Activated CD8-positive, alpha-beta memory T cell treated with anti-CD3 and anti-CD28 coated beads, Interleukin-2, amount 50 U/mL, for 48 hours (primary cell): Measurements from ENCODE around the gene SCGB1D2.
"Not testable (repeated sequence)": the region's sequence is repeated elsewhere in the genome, so short reads cannot be mapped to it uniquely, and the experiment has no call there.

Experiments used
- DNase-seq: peaks from one replicate; pipeline ENCODE4 v3.0.0-alpha.2; 2020

Gene SCGB1D2, protein sequence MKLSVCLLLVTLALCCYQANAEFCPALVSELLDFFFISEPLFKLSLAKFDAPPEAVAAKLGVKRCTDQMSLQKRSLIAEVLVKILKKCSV

DNA sequence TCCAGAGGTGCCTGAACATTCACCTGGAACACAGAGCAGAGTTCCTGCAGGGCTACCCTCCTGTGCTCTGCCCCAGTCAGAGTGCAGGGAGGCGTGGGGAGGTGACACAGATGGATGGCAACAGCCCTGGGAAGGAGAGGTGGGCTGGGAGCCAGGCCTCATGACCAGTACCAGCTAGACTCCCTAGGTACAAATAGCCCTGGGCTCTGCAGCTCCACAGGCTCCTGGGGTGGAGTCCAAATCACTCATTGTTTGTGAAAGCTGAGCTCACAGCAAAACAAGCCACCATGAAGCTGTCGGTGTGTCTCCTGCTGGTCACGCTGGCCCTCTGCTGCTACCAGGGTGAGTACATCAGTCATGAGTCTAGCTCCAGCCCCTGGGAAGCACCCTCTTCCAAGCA is at the start of gene SCGB1D2:
TSS of gene SCGB1D2 (plus strand) at position 219 of the 400 bp plus-strand sequence. CDS start at position 288, 69 bp downstream.
- DNase-seq, result no peak

DNA sequence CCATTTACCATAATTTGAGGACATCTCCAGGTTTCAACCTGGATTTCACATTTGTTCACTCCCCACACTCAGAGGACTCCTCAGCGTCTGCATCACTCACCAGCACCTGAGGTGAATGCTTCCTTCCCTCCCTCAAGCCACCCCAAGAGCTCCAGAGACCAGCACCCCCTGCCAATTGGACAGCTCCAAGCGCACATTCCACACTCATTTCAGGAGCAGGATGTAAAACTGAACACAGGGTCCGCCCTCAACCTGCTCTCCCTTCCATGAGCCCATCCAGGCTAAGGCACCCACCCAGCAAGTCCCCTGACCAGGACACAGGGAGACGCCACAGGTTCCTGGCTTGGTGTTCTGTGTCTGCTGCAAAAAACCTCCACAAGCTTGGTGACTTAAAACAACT is 48.1 kb upstream of the SCGB1D2 start:
- DNase-seq, result no peak

DNA sequence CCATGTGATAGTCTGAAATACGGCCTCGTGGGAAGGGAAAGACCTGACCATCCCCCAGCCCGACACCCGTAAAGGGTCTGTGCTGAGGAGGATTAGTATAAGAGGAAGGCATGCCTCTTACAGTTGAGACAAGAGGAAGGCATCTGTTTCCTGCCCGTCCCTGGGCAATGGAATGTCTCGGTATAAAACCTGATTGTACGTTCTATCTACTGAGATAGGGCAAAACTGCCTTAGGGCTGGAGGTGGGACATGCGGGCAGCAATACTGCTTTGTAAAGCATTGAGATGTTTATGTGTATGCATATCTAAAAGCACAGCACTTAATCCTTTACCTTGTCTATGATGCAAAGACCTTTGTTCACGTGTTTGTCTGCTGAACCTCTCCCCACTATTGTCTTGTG is 47.0 kb upstream of the SCGB1D2 start:
- DNase-seq, result not testable (repeated sequence)

DNA sequence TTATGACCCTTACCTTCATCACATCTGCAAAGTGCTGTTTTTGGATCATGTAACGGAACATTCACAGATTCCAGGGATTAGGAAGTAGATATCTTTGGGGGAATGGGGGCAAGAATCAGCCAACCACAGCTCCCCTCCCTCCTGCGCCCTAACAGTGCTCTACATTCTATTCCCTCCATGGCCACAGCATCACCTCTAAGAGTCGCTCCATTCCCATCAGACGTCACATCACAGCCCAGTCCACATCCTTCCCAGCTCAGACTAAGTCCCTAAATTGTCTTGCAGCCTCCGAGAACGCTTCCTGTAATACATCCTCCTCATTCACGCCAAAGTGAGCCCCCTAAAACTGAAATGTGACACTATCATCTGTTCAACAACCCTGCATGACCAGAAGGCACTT is 46.1 kb upstream of the SCGB1D2 start:
- DNase-seq, result no peak

DNA sequence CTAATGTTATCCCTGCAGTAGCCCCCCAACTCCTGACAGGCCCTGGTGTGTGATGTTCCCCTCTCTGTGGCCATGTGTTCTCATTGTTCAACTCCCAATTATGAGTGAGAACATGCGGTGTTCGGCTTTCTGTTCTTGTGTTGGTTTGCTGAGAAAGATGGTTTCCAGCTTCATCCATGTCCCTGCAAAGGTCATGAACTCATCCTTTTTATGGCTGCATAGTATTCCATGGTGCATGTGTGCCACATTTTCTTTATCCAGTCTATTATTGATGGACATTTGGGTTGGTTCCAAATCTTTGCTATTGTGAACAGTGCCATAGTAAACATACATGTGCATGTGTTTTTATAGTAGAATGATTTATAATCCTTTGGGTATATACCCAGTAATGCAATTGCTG is 44.6 kb upstream of the SCGB1D2 start:
- not testable (repeated sequence) for DNase-seq

DNA sequence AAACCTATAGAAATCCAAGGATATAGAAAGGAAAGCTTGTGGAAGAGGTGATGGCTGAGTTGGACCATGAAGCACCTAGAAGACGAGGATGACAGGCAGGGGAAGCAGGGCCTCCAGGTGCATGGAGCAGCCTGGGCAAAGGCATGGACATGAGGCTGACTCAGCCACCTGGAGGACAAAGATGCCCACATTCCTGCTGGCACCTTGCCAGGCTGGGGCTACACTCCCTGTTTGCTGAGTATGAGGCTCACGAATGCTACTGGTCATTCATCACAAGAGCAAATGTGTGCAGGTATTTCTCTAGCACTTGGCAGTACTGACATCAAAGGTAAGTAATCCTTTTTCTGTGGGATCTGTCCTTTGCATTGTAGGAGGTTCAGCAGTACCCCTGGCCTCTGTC is 40.7 kb upstream of the SCGB1D2 start:
- DNase-seq, result no peak

DNA sequence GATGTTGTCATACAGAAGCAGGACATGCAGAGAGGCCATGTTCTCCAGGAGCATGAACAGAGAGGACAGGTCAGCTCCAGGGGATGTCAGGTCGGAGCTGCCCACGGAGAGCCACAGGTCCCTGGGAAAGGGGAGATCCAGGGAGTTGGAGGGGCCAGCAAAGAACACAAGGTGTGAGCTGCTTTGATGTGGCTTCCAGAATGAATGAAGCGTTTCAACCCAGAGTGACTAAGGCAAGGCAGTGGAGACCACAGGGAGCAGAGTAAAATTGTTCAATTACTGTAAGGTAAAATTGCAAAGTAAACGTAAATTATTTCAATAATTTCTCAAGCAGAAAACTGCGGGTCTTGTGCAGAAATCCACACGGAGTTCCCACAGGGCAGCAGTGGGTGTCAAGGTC is 39.1 kb upstream of the SCGB1D2 start:
- no peak for DNase-seq

DNA sequence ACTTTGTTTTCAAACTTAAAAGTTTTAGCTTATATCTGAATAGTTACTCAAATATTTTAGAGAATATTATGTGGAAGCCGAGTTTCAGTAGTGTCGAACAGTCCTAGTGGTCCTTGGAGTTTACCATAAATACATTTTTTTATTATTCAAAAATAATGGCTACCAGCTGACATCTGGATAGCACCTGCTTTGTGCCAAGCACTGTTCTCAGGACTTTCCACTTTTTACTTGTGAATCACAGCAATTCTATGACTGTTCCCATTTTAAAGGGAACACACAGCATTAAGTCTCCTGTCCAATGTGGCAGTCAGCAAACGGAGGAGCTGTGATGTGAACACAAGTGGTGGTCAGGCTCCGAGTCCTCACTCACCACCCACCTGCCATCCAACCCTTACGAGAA is 37.6 kb upstream of the SCGB1D2 start:
- no peak for DNase-seq

DNA sequence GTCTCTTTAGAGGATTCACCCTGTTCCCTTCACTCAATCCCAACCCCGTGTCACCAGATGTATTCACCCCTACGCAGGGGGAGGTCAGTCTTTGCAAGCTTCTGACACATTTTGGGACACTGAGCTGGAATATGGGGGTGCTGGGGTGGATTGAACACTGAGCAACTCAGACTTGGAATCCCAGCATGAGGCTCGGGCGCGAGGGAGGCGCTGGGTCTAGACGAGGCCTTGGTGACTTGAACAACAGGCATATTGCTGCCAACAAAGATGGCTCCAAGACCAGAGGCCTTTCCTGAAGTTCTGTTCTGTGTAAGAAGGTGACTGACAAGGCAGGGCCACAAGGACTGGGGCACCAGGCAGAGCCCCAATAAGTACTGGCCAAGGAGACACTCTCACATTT is 36.6 kb upstream of the SCGB1D2 start:
- no peak for DNase-seq

DNA sequence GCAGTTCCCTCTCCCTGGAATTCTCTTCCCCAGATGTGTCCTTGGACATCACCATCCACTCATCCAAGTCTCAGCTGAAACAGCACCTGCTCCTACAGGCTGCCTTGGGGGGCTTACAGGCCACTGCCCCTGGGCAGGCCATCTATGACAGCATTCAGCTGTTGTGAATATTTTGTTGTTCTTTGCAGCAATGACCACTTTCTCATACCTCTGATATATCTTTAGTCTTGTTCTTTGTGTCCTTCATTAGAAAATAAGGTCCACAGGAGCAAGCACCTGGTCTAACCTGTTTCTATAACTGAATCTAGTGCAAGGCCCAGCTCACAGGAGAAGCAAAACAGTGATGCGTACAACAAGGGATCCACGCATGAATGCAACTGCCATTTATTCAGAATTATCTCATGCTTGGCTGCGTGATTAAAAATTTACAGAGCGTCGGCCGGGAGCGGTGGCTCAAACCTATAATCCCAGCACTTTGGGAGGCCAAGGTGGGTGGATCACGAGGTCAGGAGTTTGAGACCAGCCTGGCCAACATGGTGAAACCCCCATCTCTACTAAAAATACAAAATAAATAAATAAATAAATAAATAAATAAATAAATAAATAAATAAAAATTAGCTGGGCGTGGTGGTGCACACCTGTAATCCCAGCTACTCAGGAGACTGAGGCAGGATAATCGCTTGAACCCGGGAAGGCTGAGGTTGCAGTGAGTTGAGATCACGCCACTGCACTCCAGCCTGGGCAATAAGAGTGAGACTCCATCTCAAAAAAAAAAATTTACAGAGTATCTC is 35.6 kb upstream of the SCGB1D2 start:
- not testable (repeated sequence) for DNase-seq

DNA sequence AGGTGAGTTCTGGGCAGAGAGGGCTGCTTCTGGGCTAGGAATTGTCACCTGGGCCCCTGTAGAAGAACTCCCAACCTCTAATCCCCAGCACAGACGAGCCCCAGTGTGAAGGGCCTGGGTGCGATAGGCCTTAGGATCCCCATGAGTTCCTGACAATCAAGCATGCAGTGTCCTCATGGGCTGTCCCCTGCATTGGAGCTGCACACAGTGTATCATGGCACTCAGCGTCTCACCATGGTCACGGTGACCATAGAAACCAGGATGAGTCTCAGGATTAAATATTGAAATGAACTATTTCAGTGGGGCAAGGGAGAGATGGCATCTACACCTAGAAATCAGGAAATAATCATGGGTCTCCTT is 33.3 kb upstream of the SCGB1D2 start:
- DNase-seq, result no peak

DNA sequence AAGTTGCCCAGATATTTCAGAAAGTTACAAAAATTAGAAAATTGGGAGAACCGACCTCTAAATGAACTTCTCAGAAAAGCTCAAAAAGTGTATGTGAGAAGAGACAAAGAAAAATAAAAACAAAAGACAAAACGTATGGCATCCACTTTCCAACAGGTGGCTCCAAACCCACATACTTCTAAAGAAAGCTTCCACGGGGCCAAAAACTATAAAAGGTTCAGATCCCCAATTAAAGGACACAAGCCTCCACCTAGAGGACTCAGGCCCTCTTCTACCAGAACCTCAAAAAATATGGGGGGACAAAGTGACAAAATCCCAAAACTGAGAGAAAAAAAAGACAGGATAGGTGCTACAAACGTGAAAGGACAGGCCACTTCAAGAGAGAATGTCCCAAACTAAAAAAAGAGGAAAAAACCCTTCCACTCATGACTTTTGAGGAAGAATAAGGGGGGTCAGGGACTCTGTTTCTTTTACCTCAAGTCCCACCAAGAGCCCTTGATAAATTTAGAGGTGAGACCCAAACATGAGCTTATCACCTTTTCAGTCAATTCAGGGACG is 24.8 kb upstream of the SCGB1D2 start:
- no peak for DNase-seq

DNA sequence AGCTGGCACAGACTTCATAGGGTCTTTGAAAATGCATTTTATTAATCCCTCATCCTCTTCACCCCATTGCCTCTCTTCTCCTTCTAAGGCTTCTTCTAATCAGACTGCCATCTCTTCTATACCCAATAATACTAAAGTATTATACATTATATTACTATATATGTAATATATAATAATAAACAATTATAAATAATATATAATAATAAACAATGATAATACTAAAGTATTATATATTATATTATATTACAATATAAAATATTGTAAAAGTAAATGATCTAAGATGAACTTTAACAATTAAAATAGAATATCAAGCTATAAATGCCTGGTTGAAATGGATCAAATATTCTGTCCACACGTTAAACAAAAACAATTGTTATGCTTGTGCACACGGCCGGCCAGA is 20.5 kb upstream of the SCGB1D2 start:
- DNase-seq, result no peak

DNA sequence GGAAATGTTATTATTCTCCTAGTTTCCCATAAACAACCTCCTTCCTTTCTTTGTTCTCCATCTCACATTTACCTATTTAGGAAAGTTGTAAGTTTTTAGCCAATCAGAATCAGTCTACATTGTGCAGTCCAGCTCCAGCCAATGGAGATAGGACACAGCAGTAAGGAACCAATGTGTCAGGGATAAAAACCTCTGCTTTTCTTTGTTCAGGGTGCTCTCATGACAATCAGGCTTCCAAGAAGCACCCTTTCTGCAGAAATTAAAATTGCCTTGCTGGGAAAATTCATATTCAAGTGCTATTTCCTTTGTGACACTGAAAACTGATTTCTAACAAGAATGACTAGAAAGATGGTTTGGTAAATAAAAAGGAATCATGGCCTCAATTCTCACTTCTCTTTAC is 18.9 kb upstream of the SCGB1D2 start:
- no peak for DNase-seq

DNA sequence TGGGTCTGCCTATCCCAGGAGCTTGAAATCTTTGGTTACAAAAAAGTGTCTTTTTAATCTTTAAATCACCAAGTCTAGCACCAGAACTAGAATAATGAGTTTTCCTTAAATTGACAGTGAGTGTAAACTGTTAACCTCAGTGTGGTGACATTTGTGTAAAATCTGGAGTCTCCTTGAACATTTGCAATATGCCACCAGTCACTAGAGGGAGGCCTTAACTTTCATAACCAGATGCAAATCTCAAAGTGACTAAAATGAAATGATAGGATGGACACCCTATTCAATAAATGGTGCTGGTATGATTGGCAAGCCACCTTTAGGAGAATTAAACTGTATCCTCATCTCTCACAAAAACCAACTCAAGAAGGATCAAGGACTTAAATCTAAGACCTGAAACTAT is 8.3 kb upstream of the SCGB1D2 start:
- no peak for DNase-seq

DNA sequence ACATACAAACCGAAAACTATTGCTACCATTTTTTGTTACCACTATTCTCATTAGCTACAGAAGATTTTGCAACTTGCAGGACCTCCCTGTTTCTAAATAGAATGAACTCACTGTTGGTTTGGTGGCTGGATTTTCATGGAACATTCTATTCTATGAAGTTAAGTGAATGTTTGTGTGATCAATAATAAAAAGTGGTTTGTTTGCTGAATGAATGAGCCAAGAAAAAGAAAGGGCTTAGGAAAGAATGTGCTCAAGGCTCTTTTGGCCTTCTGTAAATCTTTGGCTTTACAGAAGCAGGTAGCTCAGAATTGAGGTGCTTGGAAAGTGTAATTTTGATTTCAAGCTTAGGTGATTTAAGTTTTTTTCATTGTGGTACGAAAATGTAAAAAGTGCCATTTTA is 5.9 kb upstream of the SCGB1D2 start:
- DNase-seq, result no peak

DNA sequence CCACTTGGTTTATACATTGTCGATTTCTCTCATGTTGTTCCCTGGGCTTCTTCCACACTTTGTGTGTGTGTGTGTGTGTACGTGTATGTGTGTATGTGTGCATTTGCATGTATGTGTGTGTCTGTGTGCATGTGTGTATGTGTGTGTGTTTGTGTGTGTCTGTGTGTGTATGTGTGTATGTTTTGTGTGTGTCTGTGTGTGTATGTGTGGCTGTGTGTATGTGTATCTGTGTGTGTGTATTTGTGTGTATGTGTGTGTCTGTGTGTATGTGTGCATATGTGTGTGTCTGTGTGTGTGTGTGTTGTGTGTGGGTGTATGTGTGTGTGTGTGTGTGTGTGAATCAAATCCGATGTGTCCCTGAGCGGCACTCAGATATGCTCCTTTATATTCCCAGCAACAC is 4.5 kb upstream of the SCGB1D2 start:
- DNase-seq, result no peak

DNA sequence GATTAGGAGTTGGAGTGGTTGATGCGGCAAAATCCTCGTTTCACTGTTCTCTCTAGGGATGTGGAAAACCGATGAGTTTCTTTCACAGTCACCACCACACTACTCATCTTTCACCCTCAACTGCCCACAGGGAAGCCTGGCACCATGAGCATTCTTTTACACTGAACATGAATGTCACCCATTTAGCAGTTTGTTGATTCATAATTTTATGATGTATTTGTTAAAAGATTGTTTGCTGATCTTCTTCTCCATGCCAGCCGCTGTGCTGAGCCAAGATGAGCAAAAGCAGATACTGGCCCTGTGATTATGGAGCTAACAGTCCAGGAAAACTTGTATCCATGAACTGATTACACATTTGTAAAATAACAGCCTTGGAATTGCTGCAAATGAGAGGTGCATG is 3.9 kb upstream of the SCGB1D2 start:
- DNase-seq, result no peak

DNA sequence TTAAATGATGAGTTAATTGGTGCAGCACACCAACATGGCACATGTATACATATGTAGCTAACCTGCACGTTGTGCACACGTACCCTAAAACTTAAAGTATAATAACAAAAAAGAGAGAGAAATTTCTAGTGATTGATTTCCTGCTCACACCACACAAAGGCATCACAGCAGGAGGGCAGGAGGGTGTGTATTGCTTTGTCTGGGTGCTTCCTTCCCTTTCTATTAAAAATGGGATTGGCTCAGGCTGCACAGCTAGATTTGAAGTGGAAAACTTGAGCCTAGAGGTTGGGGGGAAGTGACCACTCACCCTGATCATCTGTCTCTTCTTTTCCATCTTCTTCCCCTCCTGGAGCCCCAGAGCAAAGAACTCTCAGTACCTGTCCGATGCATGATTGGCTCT is 944 bp upstream of the SCGB1D2 start:
- no peak for DNase-seq

DNA sequence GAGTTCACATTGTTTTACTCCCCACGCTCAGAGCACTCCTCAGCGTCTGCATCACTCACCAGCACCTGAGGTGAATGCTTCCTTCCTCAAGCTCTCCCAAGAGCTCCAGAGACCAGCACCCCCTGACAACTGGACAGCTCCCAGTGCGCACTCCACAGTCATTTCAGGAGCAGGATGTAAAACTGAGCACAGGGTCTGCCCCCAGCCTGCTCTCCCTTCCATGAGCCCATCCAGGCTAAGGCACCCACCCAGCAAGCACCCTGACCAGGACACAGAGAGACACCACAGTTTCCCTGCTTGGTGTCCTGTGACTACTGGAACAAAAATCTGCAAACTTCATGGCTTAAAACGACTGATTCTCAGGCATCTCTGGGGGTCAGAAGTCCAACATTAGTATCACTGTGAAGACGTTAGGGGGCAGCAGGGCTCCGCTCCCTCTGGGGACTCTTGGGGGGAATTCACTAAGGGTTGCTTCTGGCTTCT is 3.3 kb downstream of the SCGB1D2 start:
- no peak for DNase-seq

DNA sequence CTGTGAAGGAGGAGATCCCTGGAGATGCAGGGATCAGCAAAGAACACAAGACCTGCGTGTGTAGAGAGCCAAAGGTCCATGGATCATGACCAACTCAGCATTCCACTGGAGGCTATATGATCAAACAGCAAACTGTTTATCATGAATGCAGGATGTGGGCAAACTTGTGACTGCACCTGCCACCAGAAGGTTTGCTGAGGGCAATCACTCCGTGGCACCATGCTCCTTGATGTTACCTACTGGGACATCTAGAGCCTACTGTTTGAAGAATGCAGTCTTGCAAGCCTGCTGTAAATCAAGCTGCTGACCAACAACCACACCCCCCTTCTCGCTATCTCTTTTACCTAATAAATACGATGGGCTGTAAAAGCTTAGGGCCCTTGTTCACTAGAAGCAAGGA is 9.7 kb downstream of the SCGB1D2 start:
- no peak for DNase-seq

DNA sequence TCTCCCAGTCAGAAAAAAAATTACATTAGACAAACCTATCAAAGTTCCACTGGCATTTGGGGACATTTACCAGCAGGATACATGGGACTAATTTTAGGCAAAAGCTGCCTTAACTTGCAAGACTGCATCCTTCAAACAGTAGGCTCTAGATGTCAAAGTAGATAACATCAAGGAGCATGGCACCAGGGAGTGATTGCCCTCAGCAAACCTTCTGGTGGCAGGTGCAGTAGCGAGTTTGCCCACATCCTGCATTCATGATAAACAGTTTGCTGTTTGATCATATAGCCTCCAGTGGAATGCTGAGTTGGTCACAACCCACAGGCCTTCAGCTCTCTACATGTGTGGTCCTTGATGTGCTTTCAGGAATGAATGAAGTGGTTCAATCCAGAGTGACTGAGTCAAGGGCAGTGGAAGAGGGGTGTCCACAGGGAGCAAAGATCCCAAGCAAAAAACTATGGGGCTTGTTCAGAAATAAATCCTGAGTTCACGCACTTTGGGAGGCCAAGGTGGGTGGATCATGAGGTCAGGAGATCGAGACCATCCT is 12.0 kb downstream of the SCGB1D2 start:
- DNase-seq, result no peak

DNA sequence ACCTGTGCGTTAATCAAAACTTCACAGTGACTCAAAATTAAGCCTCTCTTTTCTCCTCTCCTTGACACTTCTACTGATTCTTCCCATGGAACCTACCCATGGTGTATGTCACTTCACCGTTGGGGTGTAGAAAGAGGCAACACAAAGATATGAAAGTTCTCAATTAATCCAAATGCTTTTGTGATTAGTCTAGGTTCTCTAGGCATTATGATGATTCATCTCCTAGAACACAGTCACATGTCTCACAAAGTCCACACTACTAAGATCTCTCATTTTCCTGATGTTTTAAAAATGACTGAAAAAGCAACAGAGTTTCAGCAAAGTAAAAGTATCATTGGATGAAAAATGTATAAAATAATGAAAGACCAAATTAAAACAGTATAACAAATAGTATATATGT is 14.2 kb downstream of the SCGB1D2 start:
- no peak for DNase-seq

DNA sequence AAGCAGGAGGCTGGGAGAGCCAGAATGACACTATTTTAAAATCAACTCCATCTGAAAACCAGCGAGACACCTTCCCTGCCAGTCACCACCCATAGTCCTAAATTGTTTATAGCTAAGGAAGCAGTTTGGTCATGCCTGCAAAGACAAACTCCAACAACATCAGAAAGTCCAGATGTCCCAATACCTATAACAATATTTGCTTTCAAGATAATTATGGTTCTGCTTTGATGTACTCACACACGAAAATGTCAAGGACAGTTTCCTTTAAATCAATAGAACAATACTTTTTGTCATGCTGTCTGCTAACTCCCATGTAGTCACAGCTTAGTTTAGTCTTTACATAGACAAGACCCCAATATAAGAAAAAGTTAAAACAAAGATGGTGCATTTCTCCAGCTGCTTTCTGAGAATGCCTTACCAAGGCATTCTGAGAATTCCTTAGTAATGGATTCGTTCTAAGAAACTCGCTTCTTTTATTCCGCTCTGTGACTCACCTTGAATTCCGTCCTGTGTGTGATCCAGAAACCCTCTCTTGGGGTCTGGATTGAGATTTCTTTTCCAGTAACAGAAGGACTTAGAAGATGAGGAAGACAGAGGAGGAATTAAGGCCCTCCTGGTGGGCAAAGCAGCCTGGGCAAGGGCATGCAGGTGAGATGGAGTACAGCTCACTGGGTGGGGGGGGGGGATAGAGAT is 18.4 kb downstream of the SCGB1D2 start:
- DNase-seq, result no peak
